Iris pigment epithelial cell (primary cell): Measurements from ENCODE around the gene FGB.

ENCODE experiments used
- DNase-seq: peaks from one replicate; pipeline ENCODE4 v3.0.0-alpha.2; 2011; ENCODE audit warnings: low read depth

Gene FGB

GRCh38 chr4:154562697-154563254, at the start of gene FGB:
Gene FGB, plus strand, starts transcription at chr4:154563011. Its CDS starts 8 bp downstream, at chr4:154563019.
- DNase-seq: no peak

GRCh38 chr4:154516318-154517029, 46.3 kb upstream of the FGB start:
- no peak for DNase-seq

- DNase-seq: no peak
Measured at GRCh38 chr4:154517591-154517990, 45.2 kb upstream of the FGB start.

DNA sequence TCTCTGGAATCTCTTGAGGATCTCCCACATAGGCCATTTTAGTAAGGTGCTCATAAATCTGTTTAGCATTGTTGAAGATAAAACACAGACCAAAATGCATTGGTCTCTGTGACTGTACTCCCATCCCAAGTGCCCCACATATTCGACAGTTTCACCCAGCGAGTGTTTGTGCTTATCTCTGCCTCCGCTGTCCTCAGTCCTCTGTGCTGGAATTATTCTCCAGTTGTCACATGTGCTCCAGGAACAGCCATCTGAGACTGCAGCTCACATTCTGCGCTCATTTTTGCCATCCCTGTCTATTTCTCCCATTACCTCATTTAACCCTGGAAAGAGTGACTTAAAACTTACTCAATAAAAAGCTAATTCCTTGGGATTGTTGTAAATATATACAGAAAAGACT, 43.6 kb upstream of the FGB start:
- no peak for DNase-seq

DNA sequence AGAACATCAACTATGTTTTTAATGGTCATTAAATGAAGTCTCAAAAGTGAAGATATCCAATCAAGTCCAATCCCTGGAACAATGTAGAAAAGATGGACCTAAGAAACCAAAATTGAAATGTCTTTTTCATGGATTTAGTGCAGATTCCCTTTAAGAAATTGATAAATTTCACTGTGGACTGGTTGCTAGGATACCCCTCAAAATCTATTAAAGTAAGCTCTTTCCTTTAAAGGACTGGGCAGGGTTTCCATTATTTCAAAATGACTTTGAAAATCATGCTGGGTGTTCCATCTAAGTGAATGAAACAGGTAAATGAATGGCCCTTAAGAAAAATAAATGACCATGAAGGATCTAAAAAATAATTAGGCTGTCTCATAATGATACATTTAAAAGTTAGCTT, 41.2 kb upstream of the FGB start:
- DNase-seq: no peak

- no peak for DNase-seq
Measured at GRCh38 chr4:154526151-154526550, 36.7 kb upstream of the FGB start.

- DNase-seq: no peak
Measured at GRCh38 chr4:154527308-154527707, 35.5 kb upstream of the FGB start.

DNA sequence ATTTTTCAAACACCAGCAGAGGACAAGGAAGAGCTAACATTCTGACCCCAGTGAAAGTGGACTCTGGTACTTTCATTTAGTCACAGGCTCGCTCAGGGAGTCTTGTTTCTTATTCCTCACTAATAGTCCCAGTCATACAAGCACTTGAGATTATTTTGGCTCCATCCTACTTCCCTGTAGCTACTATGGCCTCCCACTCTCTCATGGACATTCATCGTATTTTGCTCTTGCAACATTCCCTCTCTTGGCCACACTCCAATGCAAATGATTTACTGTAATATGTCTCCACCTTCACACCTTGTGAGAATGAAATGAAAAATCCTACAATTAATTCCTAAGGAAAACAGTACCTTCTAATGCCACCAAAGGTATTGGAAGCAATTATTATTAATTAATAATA, 33.9 kb upstream of the FGB start:
- no peak for DNase-seq

GRCh38 chr4:154529728-154530519, 32.9 kb upstream of the FGB start:
- DNase-seq: no peak

DNA sequence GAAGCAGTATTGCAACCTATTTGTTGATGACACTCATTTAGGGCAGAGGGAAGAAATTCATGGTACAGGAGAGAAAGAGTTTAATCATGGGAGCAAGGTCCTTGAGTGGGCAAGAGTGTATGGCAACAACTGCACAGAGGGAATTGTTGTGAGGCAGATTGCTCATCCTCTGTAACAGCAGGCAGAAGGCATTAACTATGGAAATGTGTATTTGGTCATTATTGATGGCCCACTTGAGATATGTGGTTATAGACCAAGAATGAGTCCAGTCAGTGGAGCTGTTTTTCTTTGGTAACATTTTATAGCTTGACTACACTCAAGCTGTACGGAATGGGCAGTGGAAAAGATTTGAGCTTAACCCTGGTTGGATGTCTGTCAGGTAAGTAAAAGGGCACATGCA, 28.5 kb upstream of the FGB start:
- no peak for DNase-seq

- no peak for DNase-seq
Measured at GRCh38 chr4:154542271-154542879, 20.4 kb upstream of the FGB start.

- no peak for DNase-seq
Measured at GRCh38 chr4:154545689-154546088, 17.1 kb upstream of the FGB start.

DNA sequence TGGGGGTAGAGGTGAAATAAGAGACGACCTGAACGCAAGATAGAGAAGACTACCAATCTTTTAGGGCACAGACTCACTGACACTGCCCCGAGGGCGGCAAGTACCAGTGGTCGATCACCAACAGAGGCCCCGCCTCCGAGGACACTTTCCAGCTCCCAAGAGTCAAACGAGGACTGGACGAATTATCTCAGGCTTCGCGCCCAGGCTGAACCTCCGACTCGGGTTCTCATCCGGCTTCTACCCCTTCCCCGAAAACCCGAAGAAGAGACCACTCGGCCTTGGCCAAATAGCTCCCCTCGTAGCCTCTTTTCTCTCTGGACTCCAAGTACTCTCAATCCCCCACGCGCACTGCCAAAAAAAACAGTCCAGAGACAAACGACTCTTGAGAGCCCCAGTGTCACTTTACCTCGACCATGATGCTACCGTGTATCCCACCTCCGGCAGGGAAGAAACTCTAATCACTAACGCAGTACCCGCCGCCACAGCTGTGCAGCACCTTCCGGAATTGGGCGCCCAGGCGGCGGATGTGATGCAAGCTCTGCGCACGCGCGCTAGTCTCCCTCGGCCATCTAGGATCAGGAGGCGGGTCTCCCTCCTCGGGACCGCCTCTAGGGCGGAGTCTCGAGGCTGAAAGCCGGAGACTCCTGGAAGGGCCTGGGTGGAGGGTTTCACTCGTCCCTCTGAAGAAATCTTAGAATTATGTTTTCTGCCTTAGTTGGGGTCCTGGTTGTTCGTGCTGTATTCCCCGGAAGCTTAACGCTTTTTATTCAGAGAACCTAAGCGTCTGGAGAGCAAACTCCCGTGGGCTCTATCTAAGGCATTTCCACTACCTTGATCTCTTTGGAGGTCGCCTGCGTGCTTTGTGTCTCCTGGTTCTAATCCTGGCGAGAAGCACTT, 12.7 kb upstream of the FGB start, which contains the start of gene PLRG1:
Gene PLRG1 (minus strand): TSS at position 507 of the 897 bp plus-strand sequence. CDS start 92 bp downstream, at position 415.
- peak; percentile 92 for DNase-seq

DNA sequence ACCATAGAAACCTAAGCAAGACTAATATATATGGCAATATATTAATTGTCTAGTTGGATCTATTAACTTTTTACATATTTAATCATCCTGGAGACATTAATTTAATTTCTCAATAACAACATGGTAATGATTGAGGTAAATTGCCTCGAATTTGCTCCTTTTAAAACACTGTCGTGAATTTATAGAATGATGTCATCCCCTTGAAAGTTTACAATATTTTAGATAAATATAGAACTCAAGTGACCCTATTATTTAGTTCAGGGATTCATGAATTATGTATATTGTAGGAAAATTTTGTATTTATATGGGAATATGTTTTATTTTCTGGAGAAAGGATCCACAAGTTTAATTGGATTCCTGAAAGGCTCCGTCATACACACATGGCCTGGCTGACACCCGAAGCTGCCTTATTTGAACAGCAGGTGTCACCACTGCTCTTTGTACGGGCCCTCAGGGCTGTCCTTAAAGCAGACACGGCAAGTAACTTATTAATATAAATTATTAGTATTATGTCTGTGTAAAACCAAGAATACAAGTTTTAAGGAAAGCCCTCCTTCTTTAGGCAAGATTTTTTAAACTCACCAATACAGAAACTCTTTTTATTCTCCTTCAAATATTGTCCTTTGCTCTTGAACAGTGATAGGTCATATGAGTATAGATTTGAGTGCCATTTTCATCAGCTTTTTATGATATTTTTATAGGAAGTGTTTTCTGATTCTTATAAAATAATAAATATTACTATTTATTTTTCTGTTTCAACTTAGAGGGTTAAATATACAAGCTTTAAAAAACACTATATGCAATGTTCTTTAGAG, 10.7 kb upstream of the FGB start:
- peak; percentile 89 for DNase-seq

DNA sequence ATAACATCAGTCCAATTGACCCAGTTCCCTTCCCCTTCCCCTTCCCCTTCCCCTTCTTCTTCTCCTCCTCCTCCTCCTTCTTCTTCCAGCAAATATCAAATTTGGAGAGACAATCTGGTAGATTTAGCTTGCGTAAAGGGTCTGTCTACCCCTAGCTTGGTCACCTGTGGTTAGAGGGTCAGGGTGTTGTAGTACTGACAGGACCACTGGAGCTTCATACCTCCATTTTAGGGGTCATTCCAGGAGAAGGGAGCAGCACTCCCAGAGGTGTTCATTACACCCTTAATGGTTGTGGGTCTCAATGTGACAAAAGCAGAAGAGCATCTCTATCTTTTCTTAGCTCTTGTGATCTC, 3.7 kb upstream of the FGB start:
- no peak for DNase-seq

DNA sequence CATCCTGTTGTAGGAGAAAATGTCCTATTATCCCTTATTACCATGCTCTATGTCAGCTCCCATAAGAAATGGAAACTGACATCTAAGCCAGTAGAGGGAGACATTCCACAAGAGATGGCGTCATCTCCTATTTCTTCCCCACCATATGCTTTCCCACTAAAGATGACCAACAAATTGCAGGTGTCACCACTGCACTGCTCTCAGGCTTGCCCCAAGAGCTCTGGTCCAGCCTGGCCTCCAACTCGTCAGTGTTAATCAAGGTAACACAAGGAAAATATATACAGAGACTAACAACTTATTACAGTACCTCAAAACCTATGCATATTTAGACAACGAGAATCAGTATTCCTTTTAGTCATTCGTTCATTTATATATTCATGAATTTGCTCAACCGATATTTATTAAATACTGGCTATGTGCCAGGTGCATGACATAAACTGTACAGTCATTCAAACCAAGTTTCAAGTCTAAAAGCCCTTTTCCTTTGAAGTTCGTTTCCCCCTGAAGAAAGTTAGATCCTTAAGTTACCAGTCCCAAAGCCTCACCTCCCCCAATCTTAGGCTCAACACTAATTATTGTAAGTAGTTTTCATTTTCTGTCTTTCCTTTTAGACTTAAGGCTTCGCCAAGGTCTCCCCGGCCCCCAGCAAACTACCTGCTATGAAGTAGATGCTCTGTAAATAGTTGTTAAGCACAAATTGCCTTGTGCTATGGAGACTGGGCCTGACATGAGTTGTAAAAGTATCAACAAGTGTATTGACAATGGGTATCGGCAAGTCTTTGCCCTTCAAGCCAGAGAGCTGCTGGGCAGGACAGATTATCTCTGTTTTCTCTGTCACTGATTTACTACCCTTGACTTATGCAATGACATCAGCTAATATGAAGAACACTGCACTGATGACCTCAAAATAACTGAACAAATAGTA, 3.1 kb upstream of the FGB start:
- DNase-seq: peak; percentile 83

DNA sequence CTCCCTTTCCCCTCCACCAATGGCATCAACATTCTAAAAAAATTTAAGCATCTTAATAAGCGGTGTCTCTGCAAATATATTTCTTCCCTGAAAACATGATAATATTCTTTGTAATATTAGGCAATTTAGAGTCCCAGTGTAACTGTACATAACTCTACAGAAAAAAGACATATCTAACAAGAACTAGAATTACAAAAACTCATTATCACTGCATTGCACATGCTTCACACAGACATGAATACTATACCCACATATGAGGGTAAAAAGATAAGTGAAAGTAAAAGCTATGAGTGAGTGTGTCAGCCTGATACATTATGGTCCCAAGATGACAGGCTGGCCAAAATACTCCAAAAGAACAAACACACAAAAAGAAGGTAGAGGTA, 2.4 kb upstream of the FGB start:
- DNase-seq: no peak

DNA sequence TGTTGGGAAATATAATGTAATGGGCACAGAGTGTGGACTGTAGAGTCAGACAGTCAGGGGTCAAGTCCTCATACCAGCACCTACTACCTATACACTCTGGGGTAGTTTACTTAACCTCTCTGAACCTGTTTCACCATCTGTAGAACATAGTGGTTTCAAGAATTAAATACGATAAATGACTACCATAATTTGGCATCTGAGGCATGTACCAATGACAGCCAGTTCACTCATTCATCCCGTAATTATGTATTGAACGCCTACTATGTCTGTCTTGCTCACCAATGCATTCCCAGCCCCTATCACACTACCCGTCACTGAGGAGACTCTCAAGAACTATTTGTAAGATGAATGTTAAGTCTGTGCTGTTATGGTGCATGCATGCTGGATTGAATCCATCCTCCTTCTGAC, 2.0 kb upstream of the FGB start:
- DNase-seq: peak; percentile 99

DNA sequence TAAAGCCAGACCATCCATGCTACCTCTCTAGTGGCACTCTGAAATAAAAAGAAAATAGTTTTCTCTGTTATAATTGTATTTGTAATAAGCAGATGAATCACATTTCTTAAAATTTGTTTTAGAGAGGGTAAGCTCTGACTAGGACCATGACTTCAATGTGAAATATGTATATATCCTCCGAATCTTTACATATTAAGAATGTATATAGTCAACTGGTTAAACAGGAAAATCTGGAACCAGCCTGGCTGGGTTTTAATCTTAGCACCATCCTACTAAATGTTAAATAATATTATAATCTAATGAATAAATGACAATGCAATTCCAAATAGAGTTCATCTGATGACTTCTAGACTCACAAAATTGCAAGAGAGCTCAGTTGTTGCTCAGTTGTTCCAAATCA, 1.5 kb downstream of the FGB start:
- DNase-seq: no peak

GRCh38 chr4:154565704-154566103, 2.9 kb downstream of the FGB start:
- no peak for DNase-seq
